Adrenal gland (tissue), 12 donors: Measurements from ENCODE around the gene SRGAP1. TPM values are rescaled to one million over a fixed set of nuclear protein-coding genes. Genes with fewer than 3 reads are reported as not detected.

Experiments
- DNase-seq, 7 donors: peaks; one replicate each; pipeline ENCODE4 v3.0.0-alpha.2; 2019 to 2020
- H3K27ac ChIP-seq, 5 donors: fragments of 200-600 bp; sonication (generic) in 4 of 5; 1 replicate in 3 of 5; 2 replicates in 2 of 5; pipeline versions ENCODE4 v1.5.1 to v1.8.0; 2016 to 2020; ENCODE audit warnings: mild to moderate bottlenecking in 1 of 5
- H3K27me3 ChIP-seq: fragments of 200-600 bp; 2 replicates; pipeline ENCODE4 v1.8.0; 2021
- H3K36me3 ChIP-seq, 2 donors: fragments of 200-600 bp; replicated peaks in 1 of 2; 1 replicate in 1 of 2; 2 replicates in 1 of 2; pipeline versions ENCODE4 v1.5.1 to v1.8.0; 2018 to 2022
- H3K4me1 ChIP-seq, 2 donors: fragments of 200-600 bp; replicated peaks in 1 of 2; 1 replicate in 1 of 2; 2 replicates in 1 of 2; pipeline versions ENCODE4 v1.5.1 to v1.8.0; 2018 to 2021
- H3K4me3 ChIP-seq, 4 donors: fragments of 200-600 bp; sonication (generic) in 3 of 4; one replicate each; pipeline ENCODE4 v1.5.1; 2016 to 2018
- H3K9me3 ChIP-seq, 3 donors: fragments of 200-600 bp; sonication (generic) in 1 of 3; replicated peaks in 1 of 3; 1 replicate in 2 of 3; 2 replicates in 1 of 3; pipeline versions ENCODE4 v1.5.1 to v1.8.0; 2016 to 2021
- CTCF ChIP-seq, 6 experiments: fragments of 450-650 bp in 4 of 6; fragments of 200-600 bp in 2 of 6; sonication (generic) in 1 of 6; IDR thresholded peaks; 1 replicate in 5 of 6; 2 replicates in 1 of 6; pipeline versions ENCODE4 v1.5.1 to v1.8.0; 2016 to 2021; ENCODE audit warnings: antibody characterized with exemption in 6 of 6, mild to moderate bottlenecking in 2 of 6, moderate library complexity in 1 of 6
- POLR2A ChIP-seq, 2 donors: fragments of 450-650 bp; IDR thresholded peaks; one replicate each; pipeline ENCODE4 v1.6.1; 2017; ENCODE audit warnings: antibody characterized with exemption in 2 of 2, mild to moderate bottlenecking in 2 of 2, moderate library complexity in 1 of 2
- WGBS, 4 donors: extraction: QIAGEN DNeasy Blood & Tissue Kit in 2 of 4; methylation state at CpG; one replicate each; pipeline versions ENCODE4 v1.1.5 to v1.1.7; 2013 to 2017; 5-methylcytosine and 5-hydroxymethylcytosine counted together
- intact Hi-C, 2 donors: fragments of 100-400 bp; cut with DNase I; formaldehyde crosslinking; loops; one replicate each; pipeline versions ENCODE4 v1.14.1 to v1.15.0; 2022 to 2023
- polyA plus RNA-seq, 3 donors: library from polyadenylated mRNA; stranded (reverse); fragments of 200-250 nt in 2 of 3; fragments of 350-450 nt in 1 of 3; fragmentation: Illumina TruSeq in 1 of 3; extraction: RNeasy Lipid Tissue Mini Kit (QIAGEN cat#74804) in 1 of 3; gene quantifications; one replicate each; pipeline ENCODE4 v1.2.3, GENCODE V29; 2013 to 2014
- total RNA-seq, 9 donors: library from RNA; depleted of rRNA in 4 of 9; stranded (reverse); fragments of >200 nt in 4 of 9; fragments of 120-200 nt in 1 of 9; fragmentation: NEBNext Ultra II Directional in 1 of 9; extraction: Animal tissue kit (Norgen Biotek cat#: 25700) in 1 of 9; gene quantifications; one replicate each; pipeline versions ENCODE4 v1.1.0 to v1.2.4, GENCODE V29; 2013 to 2023
- donor health status: healthy with polysubstance abuse.
- donor health status: Bipolar disorder and iron deficiency.
- donor health status: DM: yes; HTN: yes; CAD: no.
- donor health status: DM: no; HTN: no; CAD: no.
- donor health status: DM: no; HTN: no; CAD: no.
- donor health status: DM: yes; HTN: yes; CAD: no.

SRGAP1 gene
- total and polyA plus RNA-seq, 12 donors = 2.4 to 35.6 (median 9.8) TPM

- TF ChIP-seq CTCF (IDR thresholded peaks at IDR 0.05) = no peak
- intact Hi-C loops = no loop called here
These were observed 36.3 kb downstream of the SRGAP1 start for GRCh38 chr12:63880742-63881263.

GRCh38 chr12:63882844-63883243 is 38.3 kb downstream of the SRGAP1 start:
- WGBS, 4 donors = 69 to 75% (median 74%) methylated on average over 2 of the region's 2 CpGs
- H3K9me3 ChIP-seq = no peaks in the 10 kb centered on the region
- H3K36me3 ChIP-seq = no peaks in the 10 kb centered on the region
- no peaks in the 10 kb centered on the region for H3K27me3 ChIP-seq
- H3K4me1 ChIP-seq = no peaks in the 10 kb centered on the region
- no peak overlapping the region for H3K4me3 ChIP-seq
- intact Hi-C loops = no loop called here
- no peak for TF ChIP-seq CTCF (IDR thresholded peaks at IDR 0.05)
- TF ChIP-seq POLR2A (IDR thresholded peaks at IDR 0.05) = no peak
- no peak for DNase-seq
- H3K27ac ChIP-seq = no peak overlapping the region

More at GRCh38 chr12:63880742-63881263, 36.3 kb downstream of the SRGAP1 start:
- DNase-seq = no peak
- Histone ChIP-seq H3K9me3 (no peaks in the 10 kb centered on the region), H3K4me1 (peaks cover 0 to 12% of the 10 kb centered on the region in 2 donors), H3K4me3 (no peak overlapping the region), H3K27ac (no peak overlapping the region), H3K36me3 (no peaks in the 10 kb centered on the region), H3K27me3 (no peaks in the 10 kb centered on the region)
- 87 to 93% (median 91%) methylated on average over 6 of the region's 6 CpGs for WGBS, 4 donors

GRCh38 chr12:63885401-63885800 is 40.9 kb downstream of the SRGAP1 start:
- Histone ChIP-seq H3K9me3 (no peaks in the 10 kb centered on the region), H3K36me3 (no peaks in the 10 kb centered on the region), H3K27me3 (no peaks in the 10 kb centered on the region), H3K27ac (no peak overlapping the region), H3K4me1 (no peaks in the 10 kb centered on the region), H3K4me3 (no peak overlapping the region)
- TF ChIP-seq CTCF (IDR thresholded peaks at IDR 0.05) (no peak), POLR2A (IDR thresholded peaks at IDR 0.05) (no peak)
- 96 to 100% (median 97%) methylated on average over 2 of the region's 2 CpGs for WGBS, 4 donors
- intact Hi-C loops = no loop called here
- DNase-seq = no peak

GRCh38 chr12:63888908-63889635 is 44.6 kb downstream of the SRGAP1 start:
- no peaks in the 10 kb centered on the region for H3K4me1 ChIP-seq
- TF ChIP-seq CTCF (IDR thresholded peaks at IDR 0.05) (no peak), POLR2A (IDR thresholded peaks at IDR 0.05) (no peak)

More at GRCh38 chr12:63888908-63889635, 44.6 kb downstream of the SRGAP1 start:
- no peak for DNase-seq
- intact Hi-C loops = no loop called here
- Histone ChIP-seq H3K9me3 (no peaks in the 10 kb centered on the region), H3K4me3 (no peak overlapping the region), H3K27ac (no peak overlapping the region), H3K27me3 (no peaks in the 10 kb centered on the region), H3K36me3 (no peaks in the 10 kb centered on the region)
- 86 to 92% (median 90%) methylated on average over 8 of the region's 8 CpGs for WGBS, 4 donors
